GM18868 (cell line): Measurements from ENCODE around the gene PROCA1.
A peak's percentile ranks its signal among the peaks of the same experiment; 100 is the strongest.

Experiments
- ATAC-seq: cut with Tn5 transposase; IDR thresholded peaks from one replicate; pipeline ENCODE4 v1.9.1; 2021; ENCODE audit warnings: mild to moderate bottlenecking, moderate library complexity; ENCODE audit not compliant: unreplicated experiment

Gene PROCA1, protein sequence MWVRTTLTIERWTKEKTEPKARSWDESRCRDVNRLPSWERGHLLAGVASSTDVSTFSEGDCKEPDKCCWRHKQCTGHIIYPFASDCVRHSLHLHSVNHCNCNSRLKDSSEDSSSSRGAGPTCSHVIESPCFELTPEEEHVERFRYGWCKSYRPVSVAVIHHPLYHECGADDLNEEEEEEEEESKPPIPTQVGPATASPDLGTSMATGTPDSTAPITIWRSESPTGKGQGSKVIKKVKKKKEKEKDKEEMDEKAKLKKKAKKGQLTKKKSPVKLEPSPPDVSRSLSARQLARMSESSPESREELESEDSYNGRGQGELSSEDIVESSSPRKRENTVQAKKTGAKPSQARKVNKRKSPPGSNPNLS

DNA sequence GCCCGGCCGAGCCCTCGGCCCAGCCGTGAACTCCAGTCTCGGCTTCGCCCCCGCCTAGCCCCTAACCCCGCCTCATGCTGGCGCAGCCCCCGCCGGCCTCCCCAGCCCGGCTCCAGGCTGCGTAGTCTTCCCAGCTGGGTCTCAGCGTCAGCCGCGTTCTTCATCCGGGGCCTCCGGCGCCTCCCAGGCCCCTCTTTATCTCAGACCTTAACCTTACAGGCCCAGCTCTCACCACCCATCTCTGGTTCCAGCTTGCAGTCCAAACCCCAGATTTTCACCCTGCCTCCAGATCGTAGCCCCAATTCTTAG lies at the start of gene PROCA1:
Gene PROCA1, minus strand, starts transcription at position 166 of the 309 bp plus-strand sequence. CDS start 228 bp downstream, outside the sequence.
- peak; percentile 21 for ATAC-seq

DNA sequence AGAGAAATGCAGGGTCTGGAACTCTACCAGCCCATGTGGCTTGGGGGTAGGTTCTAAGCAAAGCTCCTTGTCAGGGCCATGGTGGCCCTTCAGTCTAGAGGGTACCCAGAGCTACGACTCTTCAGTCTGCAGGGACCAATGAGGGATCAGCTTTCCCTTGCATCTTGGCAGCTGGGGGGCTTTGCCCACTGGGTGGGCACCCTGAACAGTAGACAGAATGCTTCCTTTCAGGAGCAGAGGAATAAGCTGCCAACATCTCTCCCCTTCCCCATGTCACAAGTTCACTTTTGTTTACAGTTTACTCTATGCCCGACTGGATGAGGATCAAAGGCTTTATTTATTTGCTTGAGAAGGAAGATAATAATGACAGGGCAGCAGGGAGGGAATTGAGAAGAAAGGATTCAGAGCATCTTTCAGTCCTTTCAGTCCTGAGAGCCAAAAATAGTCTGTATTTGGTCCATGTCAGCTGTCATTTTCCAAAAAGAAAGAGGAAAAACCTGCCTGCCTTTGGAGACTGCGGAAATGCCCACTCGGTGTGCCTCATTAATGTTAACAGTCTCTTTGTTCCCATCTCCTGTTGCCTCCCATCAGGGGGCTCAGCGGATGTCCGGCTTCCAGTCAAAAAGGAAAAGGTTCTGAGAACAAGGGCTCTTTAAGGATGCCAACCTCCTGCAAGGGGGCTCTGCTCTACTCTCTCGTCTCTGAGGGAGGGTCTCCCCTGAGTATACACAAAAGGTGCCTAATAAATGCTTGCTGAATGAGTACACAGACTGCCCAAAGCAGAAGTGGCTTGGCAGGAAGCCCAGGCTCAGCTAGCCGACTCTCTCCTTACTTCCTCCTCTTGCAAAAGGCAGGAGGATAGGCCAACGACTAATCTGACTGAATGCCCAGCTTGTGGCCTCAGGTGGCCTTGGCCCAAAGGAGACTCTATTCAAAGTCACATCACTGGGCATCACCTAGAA lies 49.2 kb upstream of the PROCA1 start:
- no peak for ATAC-seq

DNA sequence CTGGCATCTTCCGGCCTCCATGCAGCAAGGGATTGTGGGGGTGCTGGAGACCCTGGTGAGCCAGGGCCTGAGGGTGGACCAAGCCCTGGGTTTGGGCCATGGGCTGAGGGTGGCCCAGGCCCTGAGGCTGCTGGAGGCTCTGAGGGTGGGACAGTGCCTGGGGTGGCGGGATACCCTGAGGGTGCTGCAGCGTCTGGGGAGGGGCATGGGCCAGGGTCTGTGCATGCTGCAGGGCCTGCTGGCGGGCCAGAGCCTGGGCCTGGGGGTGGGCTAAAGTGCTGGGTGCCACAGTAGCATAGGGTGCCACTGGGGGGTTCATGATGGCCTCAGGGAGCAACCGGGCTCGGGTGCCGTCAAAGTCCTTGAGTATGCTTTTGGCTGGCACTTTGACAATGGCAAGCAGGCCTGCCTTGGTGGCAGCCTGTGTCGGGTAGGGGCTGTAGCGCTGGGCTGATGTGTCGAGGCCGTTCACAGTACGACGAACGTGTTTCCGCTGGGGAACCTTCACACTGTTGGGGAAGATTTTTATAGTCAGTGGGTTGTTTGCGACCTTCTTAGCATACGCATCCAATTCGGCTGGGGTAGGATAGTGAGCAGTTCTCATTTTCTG lies 47.7 kb upstream of the PROCA1 start:
- no peak for ATAC-seq

DNA sequence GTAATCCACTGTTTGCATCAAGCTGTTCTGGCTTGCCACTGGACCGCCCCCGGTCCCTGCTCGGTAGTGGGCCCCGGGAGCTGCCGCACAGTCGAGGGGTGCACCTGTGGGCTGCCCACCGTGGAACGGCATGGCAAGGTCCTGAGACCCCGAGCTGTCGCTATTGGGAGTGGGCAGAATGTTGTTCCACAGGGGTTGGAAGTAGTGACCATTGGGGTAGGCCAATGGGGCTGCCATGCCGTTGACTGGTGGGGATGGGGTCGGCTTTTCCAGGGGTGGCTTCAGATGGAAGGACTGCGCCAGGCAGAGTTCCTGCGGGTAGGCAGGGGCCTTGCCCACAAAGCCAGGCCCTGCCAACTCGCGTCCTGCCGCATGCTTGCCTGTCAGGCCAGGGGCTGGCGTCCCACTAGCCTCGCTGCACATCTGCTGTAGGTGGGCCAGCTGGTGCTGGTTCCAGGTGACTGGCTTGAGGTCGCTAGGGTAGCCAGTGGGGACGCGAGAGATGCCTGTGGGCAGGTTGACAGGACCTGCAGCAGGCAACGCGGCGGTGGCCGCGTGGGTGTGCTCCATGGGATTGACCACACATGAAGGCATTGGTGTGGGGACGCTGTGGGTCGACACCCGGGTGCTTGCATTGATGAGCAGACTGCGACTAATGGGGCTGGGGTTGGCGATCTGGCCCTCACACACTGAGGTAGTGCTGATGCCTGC lies 46.9 kb upstream of the PROCA1 start:
- ATAC-seq, result no peak

DNA sequence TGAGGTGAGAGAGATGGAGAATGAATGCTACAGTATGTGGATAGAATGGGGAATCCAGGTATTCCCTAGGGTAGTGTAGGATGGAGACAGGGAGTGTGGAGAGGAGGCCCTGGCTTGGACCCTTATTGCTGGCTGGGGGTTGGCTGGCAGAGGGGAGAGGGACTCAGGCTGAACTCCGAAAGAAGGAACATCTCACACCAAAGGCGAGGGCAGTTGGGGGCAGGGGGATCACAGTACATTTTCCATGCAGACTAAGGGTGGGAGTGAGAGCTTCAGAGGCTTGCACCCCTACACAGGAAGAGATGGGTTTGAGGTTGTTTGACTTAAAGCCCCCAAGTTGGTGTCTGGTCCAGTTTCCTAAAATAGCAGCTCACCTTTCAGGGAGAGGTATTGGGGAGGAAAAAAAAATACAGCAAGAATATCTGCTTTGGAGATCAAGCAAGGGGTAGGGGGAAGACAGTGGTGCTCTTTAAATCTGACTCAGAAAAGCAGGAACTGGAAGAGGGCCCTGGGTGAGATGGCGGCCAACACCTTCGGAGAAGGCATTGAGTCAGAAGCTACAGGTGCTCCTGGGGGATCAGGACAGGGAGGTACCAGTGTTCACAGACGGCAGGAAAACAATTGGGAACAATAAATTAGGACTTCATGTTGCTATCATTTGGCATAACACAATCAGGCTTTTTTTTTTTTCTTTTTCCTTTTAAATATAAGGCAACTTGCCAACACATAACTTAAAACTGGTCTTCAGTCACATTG lies 44.5 kb upstream of the PROCA1 start:
- no peak for ATAC-seq

DNA sequence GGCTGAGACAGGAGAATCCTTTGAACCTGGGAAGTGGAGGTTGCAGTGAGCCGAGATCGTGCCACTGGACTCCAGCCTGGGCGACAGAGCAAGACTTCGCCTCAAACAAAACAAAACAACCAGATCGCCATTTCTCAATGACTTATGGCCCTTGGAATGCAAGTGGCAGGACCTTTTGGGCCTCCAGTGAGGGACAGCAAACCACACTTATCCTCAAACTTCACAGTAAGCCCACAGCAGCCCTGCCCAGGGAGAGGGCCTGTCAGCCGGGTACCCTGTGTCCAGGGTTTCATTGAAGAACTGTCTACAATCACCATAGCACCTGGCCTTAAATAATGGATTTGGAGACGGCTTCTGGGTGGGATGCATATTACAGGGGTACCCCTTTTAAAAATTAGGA lies 43.8 kb upstream of the PROCA1 start:
- ATAC-seq, result no peak

DNA sequence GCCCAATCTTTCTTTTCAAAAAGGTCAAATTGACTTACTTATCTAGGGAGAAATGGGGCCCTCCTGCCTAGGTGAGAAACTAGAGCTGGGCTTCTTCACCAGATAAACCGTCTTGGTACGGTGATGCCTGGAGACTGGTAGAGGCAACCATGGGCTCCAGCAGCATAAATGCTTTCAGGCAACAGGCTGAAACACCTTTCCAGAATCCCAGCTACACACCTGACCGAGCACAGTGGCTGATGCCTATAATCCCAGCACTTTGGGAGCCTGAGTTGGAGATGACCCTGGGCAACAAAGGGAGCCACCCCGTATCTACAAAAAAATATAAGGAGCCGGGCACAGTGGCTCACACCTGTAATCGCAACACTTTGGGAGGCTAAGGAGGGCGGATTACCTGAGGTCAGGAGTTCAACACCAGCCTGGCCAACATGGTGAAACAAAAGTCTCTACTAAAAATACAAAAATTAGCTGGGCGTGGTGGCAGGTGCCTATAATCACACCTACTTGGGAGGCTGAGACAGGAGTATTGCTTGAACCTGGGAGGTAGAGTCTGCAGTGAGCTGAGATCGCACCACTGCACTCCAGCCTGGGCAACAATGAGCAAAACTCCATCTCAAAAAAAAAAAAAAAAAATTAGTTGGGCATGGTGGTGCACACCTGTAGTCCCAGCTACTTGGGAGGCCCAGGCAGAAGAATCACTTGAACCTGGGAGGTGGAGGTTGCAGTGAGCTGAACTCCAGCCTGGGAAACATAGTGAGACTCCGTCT lies 40.1 kb upstream of the PROCA1 start:
- no peak for ATAC-seq

DNA sequence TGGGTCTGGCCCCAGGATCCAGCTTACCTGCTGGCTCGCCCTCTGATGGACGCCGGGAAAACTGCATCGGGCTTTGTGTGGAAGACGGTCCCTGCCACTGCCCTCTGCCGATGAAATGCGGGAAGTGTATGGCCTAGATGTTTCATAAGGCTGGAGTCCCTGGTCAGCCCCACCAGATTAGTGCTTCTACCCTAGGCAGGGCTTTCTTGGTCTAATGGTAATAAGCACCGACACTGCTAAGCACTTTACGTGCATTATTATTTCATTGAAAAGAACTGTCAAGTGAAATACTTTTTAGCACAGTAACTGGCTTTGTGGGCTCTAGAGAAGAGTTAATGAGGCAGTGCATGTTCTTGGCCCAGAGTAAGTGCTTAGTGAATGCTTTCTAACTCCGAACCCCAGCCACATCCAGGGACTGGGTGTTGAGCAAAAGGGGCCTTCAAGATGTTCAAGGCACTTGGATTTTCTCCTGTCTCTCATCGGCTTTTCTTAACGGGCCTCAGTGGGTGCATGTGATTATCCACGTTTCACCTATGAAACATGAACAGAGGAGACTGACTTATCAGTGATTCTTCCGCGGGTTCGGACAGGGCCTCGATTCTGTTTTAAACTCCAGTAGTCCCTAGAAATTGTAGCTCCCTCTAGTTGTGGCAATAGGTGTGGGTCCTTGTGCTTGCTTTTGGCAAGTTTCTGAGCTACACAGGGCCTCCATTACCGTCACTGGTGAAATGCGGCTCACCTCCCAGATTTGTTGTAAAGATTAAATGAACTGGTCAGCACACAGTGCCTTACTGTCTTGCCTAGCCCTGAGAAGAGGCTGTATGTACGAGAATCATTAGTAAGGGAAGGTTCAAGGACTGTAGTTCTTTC lies 38.7 kb upstream of the PROCA1 start:
- ATAC-seq, result peak; percentile 70

DNA sequence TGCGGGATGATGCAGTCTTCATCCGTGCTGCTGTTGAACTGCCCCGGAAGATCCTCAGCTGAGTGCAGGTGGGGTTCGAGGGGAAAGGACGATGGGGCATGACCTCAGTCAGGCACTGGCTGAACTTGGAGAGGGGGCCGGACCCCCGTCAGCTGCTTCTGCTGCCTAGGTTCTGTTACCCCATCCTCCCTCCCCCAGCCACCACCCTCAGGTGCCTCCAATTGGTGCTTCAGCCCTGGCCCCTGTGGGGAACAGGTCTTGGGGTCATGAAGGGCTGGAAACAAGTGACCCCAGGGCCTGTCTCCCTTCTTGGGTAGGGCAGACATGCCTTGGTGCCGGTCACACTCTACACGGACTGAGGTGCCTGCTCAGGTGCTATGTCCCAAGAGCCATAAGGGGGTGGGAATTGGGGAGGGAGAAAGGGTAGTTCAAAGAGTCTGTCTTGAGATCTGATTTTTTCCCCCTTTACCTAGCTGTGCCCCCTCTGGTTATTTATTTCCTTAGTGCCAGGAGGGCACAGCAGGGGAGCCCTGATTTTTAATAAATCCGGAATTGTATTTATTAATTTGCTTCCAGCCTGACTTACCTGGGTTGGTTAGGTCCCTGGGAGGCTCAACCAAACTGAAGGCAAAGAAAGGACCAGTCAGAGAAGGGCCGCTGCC lies 38.0 kb upstream of the PROCA1 start:
- ATAC-seq, result no peak

DNA sequence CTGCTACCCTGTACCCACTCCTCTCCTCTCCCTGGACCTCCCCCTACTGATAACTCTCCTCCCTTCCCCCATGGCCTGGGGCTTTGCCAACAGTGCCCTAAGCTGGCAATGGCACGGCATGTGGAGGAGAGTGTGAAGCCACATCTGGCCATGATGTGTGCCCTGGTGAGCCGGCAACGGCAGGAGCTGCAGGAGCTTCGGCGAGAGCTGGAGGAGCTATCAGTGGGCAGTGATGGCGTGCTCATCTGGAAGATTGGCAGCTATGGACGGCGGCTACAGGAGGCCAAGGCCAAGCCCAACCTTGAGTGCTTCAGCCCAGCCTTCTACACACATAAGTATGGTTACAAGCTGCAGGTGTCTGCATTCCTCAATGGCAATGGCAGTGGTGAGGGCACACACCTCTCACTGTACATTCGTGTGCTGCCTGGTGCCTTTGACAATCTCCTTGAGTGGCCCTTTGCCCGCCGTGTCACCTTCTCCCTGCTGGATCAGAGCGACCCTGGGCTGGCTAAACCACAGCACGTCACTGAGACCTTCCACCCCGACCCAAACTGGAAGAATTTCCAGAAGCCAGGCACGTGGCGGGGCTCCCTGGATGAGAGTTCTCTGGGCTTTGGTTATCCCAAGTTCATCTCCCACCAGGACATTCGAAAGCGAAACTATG lies 37.3 kb upstream of the PROCA1 start:
- ATAC-seq, result no peak

DNA sequence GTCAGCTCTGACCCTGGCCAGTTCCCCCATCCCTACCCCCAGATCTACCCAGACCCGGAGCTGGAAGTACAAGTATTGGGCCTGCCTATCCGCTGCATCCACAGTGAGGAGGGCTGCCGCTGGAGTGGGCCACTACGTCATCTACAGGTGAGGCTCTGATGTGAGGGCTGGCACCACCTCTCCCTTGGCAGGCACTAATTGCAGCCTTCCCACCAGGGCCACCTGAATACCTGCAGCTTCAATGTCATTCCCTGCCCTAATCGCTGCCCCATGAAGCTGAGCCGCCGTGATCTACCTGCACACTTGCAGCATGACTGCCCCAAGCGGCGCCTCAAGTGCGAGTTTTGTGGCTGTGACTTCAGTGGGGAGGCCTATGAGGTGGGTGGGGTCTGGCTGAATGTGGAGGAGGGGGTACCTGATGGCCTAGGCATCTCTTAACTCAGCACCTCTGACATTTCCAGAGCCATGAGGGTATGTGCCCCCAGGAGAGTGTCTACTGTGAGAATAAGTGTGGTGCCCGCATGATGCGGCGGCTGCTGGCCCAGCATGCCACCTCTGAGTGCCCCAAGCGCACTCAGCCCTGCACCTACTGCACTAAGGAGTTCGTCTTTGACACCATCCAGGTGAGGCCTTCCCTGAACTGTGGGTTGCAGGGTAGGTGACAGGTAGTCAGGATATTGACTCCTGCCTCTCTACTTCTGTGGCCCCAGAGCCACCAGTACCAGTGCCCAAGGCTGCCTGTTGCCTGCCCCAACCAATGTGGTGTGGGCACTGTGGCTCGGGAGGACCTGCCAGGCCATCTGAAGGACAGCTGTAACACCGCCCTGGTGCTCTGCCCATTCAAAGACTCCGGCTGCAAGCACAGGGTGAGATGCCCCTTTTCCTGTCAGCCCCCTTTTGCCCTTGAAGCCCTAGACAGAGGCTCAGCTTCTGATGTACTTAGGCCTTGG lies 36.4 kb upstream of the PROCA1 start:
- ATAC-seq, result no peak

DNA sequence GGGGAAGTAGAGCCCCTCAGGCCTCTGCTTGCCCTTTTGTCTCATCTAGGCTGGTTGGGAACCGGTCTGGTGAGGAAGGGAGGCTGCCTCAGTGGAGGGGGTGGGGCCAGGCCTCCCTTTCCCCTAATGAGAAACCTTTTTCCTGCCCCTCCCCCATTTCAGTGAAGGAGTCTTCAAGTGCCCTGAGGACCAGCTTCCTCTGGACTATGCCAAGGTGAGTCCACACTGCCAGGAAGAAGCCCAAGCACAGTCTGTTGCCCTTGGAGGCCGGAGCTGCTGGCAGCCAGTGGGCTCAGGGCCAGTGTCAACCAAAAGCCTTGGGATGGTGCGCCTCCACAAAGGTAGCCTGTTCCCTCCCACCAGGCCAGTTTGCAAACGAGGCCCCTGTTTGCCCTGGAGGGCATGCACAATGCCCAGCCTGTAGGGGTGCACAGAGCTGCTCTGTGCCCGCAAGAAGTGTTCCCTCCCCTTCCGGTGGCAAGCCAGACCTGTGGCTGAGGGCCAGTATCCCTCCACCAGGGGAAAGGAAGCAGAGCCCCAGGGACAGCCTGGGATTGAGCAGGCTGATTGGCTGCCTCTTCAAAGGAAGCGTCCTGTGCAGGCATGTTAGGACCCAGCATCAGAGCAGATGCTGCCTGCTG lies 35.5 kb upstream of the PROCA1 start:
- ATAC-seq, result no peak

DNA sequence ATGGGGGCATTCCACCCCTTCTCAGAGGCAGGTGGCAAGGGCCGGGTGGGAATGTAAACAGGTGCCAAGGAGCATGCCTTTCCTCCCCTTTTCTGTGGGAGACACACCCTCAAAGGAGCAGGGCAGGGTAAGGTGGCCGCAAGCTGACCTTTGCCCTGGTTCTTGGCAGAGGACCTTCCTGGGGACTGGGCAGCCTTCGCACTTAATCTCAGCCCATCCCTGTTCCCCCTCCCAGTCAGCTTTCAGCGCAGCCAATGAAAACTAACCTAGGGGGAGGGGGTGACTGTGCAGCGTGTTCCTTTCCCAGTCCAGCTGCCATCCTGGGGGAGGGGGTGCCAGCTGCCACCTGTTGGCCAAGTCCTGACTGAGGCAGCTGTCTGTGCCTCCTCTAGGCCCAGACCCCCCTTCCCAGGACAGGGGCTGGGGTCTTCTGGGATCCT lies 34.9 kb upstream of the PROCA1 start:
- no peak for ATAC-seq

DNA sequence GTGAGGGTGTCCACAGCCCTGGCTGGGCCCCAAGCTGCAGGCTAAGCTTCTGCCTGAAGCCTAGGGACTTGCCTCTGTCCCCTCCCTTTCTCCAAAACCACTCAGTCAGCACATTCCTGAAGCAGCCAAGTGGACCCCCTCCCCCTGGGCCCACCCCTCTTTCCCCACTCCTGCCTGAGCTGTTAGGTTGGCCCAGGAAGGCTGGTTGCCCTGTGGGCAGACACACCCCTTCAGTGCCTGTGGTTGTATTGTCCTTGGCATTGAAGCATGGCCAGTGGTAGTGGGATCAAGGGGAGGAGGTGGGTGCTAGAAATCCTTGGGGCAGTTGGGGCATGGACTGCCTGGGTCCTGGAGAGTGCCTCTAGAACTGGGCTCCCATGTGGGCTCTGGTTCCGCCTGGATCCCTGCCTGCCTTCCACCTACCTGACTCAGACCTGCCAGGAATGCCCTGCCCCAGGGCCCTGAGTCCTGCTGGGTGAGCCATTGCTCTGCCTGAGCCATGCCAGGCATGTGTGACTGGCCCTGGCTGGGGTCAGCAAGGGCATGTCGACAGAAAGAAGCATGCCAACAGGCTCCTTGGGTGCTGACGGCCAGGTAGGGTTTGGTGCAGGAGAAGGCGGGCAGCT lies 34.2 kb upstream of the PROCA1 start:
- no peak for ATAC-seq

DNA sequence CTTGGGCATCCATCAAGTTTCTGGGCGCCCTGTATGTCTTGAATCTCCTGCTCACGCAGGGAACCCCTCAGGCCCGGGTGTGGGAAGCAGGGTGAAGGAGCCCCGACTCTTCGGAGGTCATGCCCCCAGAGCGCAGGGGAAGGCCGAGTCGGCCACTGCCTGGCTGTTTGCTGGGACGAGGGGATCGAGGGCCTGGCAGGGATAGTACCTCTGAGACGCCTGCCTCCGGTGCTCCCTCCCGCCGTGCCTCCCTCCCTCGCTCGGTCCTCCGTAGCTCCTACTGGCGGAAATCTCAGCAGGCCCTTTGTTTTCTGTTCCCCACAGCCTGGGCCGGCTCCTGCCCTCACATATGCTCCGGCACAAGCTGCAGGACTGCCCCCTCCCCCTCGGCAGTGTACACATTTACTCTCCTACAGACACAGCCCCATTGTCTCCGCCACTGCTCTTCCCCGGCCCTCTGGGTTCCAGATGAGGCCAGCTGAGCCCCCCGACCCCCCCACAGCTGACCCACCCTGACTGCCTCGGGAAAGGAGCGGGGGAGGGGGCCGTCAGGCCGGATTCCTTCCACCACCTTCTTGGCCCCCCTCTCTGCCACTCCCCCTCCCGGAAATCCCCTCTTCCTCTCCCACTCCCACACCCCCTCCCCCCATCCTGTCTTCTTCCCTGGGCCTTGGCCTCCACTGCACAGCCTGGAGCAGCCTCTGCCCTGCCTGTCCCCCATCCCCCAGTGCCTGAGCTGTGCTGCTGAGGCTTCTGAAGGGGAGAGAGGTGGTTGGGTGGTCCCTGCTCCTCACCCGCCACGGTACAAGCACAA lies 33.5 kb upstream of the PROCA1 start:
- ATAC-seq, result no peak
